ENCODE data around the gene KCNAB3. TPM values are rescaled to one million over a fixed set of nuclear protein-coding genes. Genes with fewer than 3 reads are reported as not detected.
A peak's percentile ranks its signal among the peaks of the same experiment; 100 is the strongest.

The KCNAB3 gene
- total and polyA plus RNA-seq, 9 of the 15 experiments (the other 6 are each of a cell fraction or from before 2014, with no cell fraction given): 0.03 to 2.5 (median 1.1) TPM

DNA sequence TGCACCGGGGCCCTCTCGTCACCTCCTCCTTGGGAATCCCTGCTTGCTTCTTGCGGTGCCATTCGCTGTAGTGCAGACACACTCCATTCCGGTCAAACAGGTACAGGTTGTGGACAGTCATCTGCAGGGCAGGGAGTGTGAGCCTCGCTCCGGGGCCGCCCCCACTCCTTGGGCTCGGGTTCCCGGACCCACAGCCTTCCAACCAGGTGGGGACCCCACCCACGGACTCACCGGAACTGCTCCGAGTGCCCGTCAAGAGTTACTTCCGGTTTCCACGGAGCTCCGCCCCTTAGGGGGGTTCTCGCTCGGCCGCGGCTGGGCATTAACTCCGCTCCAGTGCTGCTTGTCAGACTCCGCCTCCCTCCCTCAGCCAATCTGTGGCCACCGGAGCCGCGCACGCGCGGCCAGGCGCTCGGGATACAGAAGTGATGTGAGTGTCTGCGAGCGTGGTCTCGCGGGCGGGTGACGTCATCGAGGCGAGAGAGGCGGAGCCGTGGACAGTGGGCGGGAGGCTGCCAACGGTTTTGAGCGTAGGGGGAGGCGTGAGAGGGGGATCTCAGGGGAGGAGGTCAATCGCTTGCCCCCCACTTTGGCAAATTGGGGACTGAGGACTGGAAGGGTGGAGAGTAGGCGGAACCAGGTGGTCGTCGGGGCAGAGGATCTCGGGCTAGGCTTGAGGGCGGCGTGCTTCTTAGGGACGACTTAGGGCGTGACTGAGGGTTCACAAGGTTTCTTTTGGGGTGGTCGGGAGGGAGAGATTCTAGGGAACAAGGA lies 2.2 kb upstream of the KCNAB3 start, which contains the start of the genes CNTROB and TRAPPC1 (continued):
- TF ChIP-seq, protein P1, sequence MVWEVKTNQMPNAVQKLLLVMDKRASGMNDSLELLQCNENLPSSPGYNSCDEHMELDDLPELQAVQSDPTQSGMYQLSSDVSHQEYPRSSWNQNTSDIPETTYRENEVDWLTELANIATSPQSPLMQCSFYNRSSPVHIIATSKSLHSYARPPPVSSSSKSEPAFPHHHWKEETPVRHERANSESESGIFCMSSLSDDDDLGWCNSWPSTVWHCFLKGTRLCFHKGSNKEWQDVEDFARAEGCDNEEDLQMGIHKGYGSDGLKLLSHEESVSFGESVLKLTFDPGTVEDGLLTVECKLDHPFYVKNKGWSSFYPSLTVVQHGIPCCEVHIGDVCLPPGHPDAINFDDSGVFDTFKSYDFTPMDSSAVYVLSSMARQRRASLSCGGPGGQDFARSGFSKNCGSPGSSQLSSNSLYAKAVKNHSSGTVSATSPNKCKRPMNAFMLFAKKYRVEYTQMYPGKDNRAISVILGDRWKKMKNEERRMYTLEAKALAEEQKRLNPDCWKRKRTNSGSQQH (CRISPR knock-in tag; IDR thresholded peaks at IDR 0.05): peak; percentile 50; the same call in 1 of the 2 replicates
- peak; percentile 80 for TF ChIP-seq CREB1 (IDR thresholded peaks at IDR 0.05)
- peak; percentile 90 for TF ChIP-seq CREB1 (CRISPR knock-in tag; IDR thresholded peaks at IDR 0.05)
- TF ChIP-seq ADNP (tag; IDR thresholded peaks at IDR 0.05): no peak
- no peak for TF ChIP-seq ZNF3 (CRISPR knock-in tag; IDR thresholded peaks at IDR 0.05)
- TF ChIP-seq KDM5B (IDR thresholded peaks at IDR 0.05; ENCODE audit: insufficient replicate concordance, low read depth, low read length): peak; percentile 23
- peak; percentile 63 for TF ChIP-seq HMGN3 (IDR thresholded peaks at IDR 0.05; ENCODE audit: borderline replicate concordance, extremely low read depth, insufficient read length, low read depth, low read length)
- peak; percentile 90 for TF ChIP-seq ZBTB40 (IDR thresholded peaks at IDR 0.05)
- no peak for TF ChIP-seq ZBTB40 (CRISPR knock-in tag; IDR thresholded peaks at IDR 0.05)
- TF ChIP-seq HNRNPL (IDR thresholded peaks at IDR 0.05; ENCODE audit: low read depth, low read length): no peak
- TF ChIP-seq ZBTB7A (IDR thresholded peaks at IDR 0.05; ENCODE audit: borderline replicate concordance, control insufficient read depth, low read depth, low read length): peak; percentile 44; the same call in 1 of the 2 replicates
- no peak for TF ChIP-seq ZNF449 (CRISPR knock-in tag; IDR thresholded peaks at IDR 0.05)

Measured in K562 (cell line).